K562 (cell line): ENCODE measurements around the gene HPDL. TPM values are rescaled to one million over a fixed set of nuclear protein-coding genes. Genes with fewer than 3 reads are reported as not detected.
A peak's percentile ranks its signal among the peaks of the same experiment; 100 is the strongest.

Experiments used
- ATAC-seq: fragments of 200-7000 bp; cut with Tn5 transposase; 3 replicates; pipeline ENCODE4 v1.9.1; 2020; ENCODE audit warnings: moderate library complexity
- BruUV-seq: library from RNA; stranded (reverse); fragments of 400-500 nt; replicated peaks from 2 replicates; lab custom pipeline; 2021; lab: Mats Ljungman, UMichigan
- CTCF ChIA-PET: fragments of 300-600 bp; formaldehyde crosslinking; extraction: SDS; loops from one replicate; lab custom pipeline; 2021; ENCODE audit warnings: low intra/inter-chr PET ratio; lab: Yijun Ruan, JAX
- POLR2A ChIA-PET: fragments of 300-600, 350-650 bp; sonication (Branson Sonifier 250); formaldehyde crosslinking; extraction: SDS; loops from one replicate; lab custom pipeline; 2021; ENCODE audit warnings: antibody characterized with exemption, inconsistent platforms; lab: Yijun Ruan, JAX
- DNase-seq, 4 experiments: peaks; one replicate each; pipeline versions ENCODE4 v3.0.0 to v3.0.0-alpha.2; 2011 to 2018; ENCODE audit warnings: low spot score in 3 of 4, mixed read lengths in 3 of 4; ENCODE audit errors: extremely low read depth in 1 of 4
- FAIRE-seq: peaks from 2 replicates; lab custom pipeline; 2011; peaks lifted over from hg19 to GRCh38; lab: Jason Lieb, UNC
- H2AFZ ChIP-seq: 2 replicates; pipeline ENCODE4 v1.6.0; 2011; ENCODE audit warnings: low read depth, low read length, control low read depth, inconsistent platforms
- H3K27ac ChIP-seq: fragments of 200-600 bp; 3 replicates; pipeline ENCODE4 v1.8.0; 2011; ENCODE audit warnings: low read depth, mild to moderate bottlenecking, control low read depth, inconsistent platforms, low read length, moderate library complexity, mixed read lengths; ENCODE audit errors: extremely low read depth
- H3K27me3 ChIP-seq, 2 experiments: fragments of 300-600 bp in 1 of 2; 2 replicates in 1 of 2; 3 replicates in 1 of 2; pipeline versions ENCODE4 v1.6.0 to v1.8.0; 2011; ENCODE audit warnings: inconsistent platforms in 2 of 2, low read length in 2 of 2, mild to moderate bottlenecking in 1 of 2, mixed read lengths in 1 of 2, moderate library complexity in 1 of 2; ENCODE audit not compliant: control insufficient read depth in 2 of 2, insufficient read depth in 2 of 2
- H3K36me3 ChIP-seq: fragments of 300-600 bp; 3 replicates; pipeline ENCODE4 v1.8.0; 2011; ENCODE audit warnings: mild to moderate bottlenecking, low read length, inconsistent platforms; ENCODE audit not compliant: control insufficient read depth, insufficient read depth
- H3K4me1 ChIP-seq, 2 experiments: fragments of 200-600 bp in 1 of 2; replicated peaks in 1 of 2; 2 replicates in 1 of 2; 3 replicates in 1 of 2; pipeline versions ENCODE4 v1.5.1 to v1.8.0; 2011; ENCODE audit warnings: inconsistent platforms in 2 of 2, low read length in 2 of 2, mild to moderate bottlenecking in 1 of 2, mixed read lengths in 1 of 2, moderate library complexity in 1 of 2; ENCODE audit not compliant: control insufficient read depth in 2 of 2, insufficient read depth in 2 of 2
- H3K4me2 ChIP-seq: 2 replicates; pipeline ENCODE4 v1.6.1; 2011; ENCODE audit warnings: low read length, control low read depth, inconsistent platforms, mixed read lengths; ENCODE audit not compliant: insufficient read depth
- H3K4me3 ChIP-seq: fragments of 200-600 bp; sonication (generic), shearing (Covaris generic); 2 replicates; pipeline ENCODE4 v1.5.1; 2016; ENCODE audit warnings: control low read depth, inconsistent platforms
- H3K79me2 ChIP-seq: fragments of 200-600 bp; 3 replicates; pipeline ENCODE4 v1.8.0; 2011; ENCODE audit warnings: low read length, inconsistent platforms; ENCODE audit not compliant: control insufficient read depth, insufficient read depth
- H3K9ac ChIP-seq, 2 experiments: 2 replicates each; pipeline versions ENCODE4 v1.6.0 to v1.6.1; 2011; ENCODE audit warnings: low read depth in 2 of 2, low read length in 2 of 2, control low read depth in 1 of 2, inconsistent platforms in 1 of 2, mild to moderate bottlenecking in 1 of 2, mixed read lengths in 1 of 2; ENCODE audit not compliant: insufficient read depth in 1 of 2
- H3K9me1 ChIP-seq: one replicate; pipeline ENCODE4 v1.6.0; 2011; ENCODE audit warnings: inconsistent platforms, mild to moderate bottlenecking, low read length, moderate library complexity; ENCODE audit not compliant: control insufficient read depth, insufficient read depth
- H3K9me3 ChIP-seq: replicated peaks from 2 replicates; pipeline ENCODE4 v1.5.1; 2011; ENCODE audit warnings: low read depth, low read length, inconsistent platforms; ENCODE audit not compliant: control insufficient read depth, insufficient read depth
- H4K20me1 ChIP-seq: replicated peaks from 2 replicates; pipeline ENCODE4 v1.6.1; 2011; ENCODE audit warnings: low read length, inconsistent platforms, mixed read lengths; ENCODE audit not compliant: control insufficient read depth, insufficient read depth
- MAFG ChIP-seq: fragments of 450-650 bp; conservative IDR thresholded peaks from 2 replicates; pipeline ENCODE4 v1.6.1; 2016; ENCODE audit warnings: missing genetic modification characterization, missing compliant biosample characterization
- NFIX ChIP-seq: fragments of 250-450 bp; sonication (Bioruptor Pico); IDR thresholded peaks from 2 replicates; pipeline ENCODE4 v1.4.0; 2020; ENCODE audit warnings: low read depth, mild to moderate bottlenecking, moderate library complexity
- RB1 ChIP-seq: fragments of 450-650 bp; IDR thresholded peaks from 2 replicates; pipeline ENCODE4 v1.6.1; 2017; ENCODE audit warnings: low read depth, mild to moderate bottlenecking
- RNF219 ChIP-seq: fragments of 250-450 bp; sonication (Bioruptor Pico); IDR thresholded peaks from 2 replicates; pipeline ENCODE4 v1.5.0; 2022; ENCODE audit warnings: mild to moderate bottlenecking
- SREBF2 ChIP-seq: sonication (generic); formaldehyde crosslinking; IDR thresholded peaks from 2 replicates; pipeline ENCODE4 v1.4.0; 2020; ENCODE audit warnings: mild to moderate bottlenecking, missing genetic modification reagents
- ZNF316 ChIP-seq: fragments of 450-650 bp; IDR thresholded peaks from 2 replicates; pipeline ENCODE4 v1.6.1; 2016
- ZNF79 ChIP-seq: fragments of 250-450 bp; sonication (Bioruptor Pico); IDR thresholded peaks from 2 replicates; pipeline ENCODE4 v1.4.0; 2020; ENCODE audit warnings: low read depth, mild to moderate bottlenecking, moderate library complexity
- WGBS: fragments of 100-300 bp; shearing (Covaris generic); methylation state at CpG from one replicate; pipeline ENCODE4 v1.1.6; 2016; ENCODE audit warnings: low coverage, mixed read lengths; ENCODE audit not compliant: insufficient coverage; ENCODE audit errors: missing lambda C conversion rate; 5-methylcytosine and 5-hydroxymethylcytosine counted together
- in situ Hi-C: fragments of 300-500 bp; cut with MboI; formaldehyde crosslinking; loops from 4 replicates; pipeline ENCODE4 v1.15.0; 2018; ENCODE audit warnings: inconsistent platforms, mixed read lengths
- intact Hi-C: fragments of 100-400 bp; cut with micrococcal nuclease; formaldehyde crosslinking; loops from 2 replicates; pipeline ENCODE4 v1.14.2; 2022
- polyA plus RNA-seq, 8 experiments: library from polyadenylated mRNA; depleted of rRNA in 4 of 8; stranded (reverse) in 5 of 8; unstranded in 3 of 8; fragments of >200 nt; fragmentation: Nextera tagmentation in 2 of 8; fragmentation: Illumina TruSeq in 1 of 8; extraction: Ambion mirVana in 2 of 8; extraction: Trizol in 1 of 8; gene quantifications; 2 replicates each; pipeline versions ENCODE4 v1.2.1 to v1.2.3, GENCODE V29; 2011 to 2014; ENCODE audit warnings: inconsistent platforms in 1 of 8, missing spikeins in 1 of 8
- total RNA-seq, 7 experiments: library from RNA; depleted of rRNA in 6 of 7; stranded (reverse); fragments of >200 nt in 6 of 7; fragmentation: Illumina TruSeq in 2 of 7; extraction: Trizol in 2 of 7; gene quantifications; 2 replicates each; pipeline versions ENCODE4 v1.2.1 to v1.2.3, GENCODE V29; 2011 to 2021; ENCODE audit warnings: low replicate concordance in 1 of 7

HPDL gene
- total and polyA plus RNA-seq, 9 of the 15 experiments (the other 6 are each of a cell fraction or from before 2014, with no cell fraction given) = not detected

GRCh38 chr1:45354838-45355237 lies 28.1 kb downstream of the HPDL start:
- CTCF ChIA-PET = no interaction called here
- Histone ChIP-seq H3K79me2 (no peaks in the 10 kb centered on the region), H3K27ac (no peak overlapping the region)

GRCh38 chr1:45355683-45356082 lies 29.0 kb downstream of the HPDL start:
- TF ChIP-seq RNF219 (CRISPR knock-in tag) (no peak), ZNF316 (0 out of 2 replicates have a peak, but pooled peaks have one; percentile 3)
- Histone ChIP-seq H3K4me1 (peaks cover 4 to 8% of the 10 kb centered on the region in 2 experiments; a peak in 3 of 5 replicates), H3K79me2 (no peaks in the 10 kb centered on the region), H3K9ac (no peak overlapping the region), H2AFZ (peak overlapping the region; percentile 3; the same call in 1 of the 2 replicates), H3K36me3 (no peaks in the 10 kb centered on the region), H3K9me3 (no peaks in the 10 kb centered on the region), H3K4me3 (no peak overlapping the region), H3K27me3 (no peaks in the 10 kb centered on the region), H3K9me1 (no peaks in the 10 kb centered on the region), H3K27ac (no peak overlapping the region), H4K20me1 (no peaks in the 10 kb centered on the region), H3K4me2 (no peak overlapping the region)
- intact Hi-C loops (no loop called here), in situ Hi-C loops (loop anchor here (5.0 kb wide), 1 partner anchor 217 kb away; no protein-coding TSS in a partner anchor)
- POLR2A ChIA-PET = interaction anchor here (0.9 to 15.6 kb wide), 5 partner anchors 10 to 166 kb away, joined by 3 to 226 read pairs (median 6); partner anchors contain the start of genes MUTYH, PRDX1 and TOE1
- CTCF ChIA-PET = interaction anchor here (0.6 kb wide), 1 partner anchor 94 kb away, joined by 3 read pairs; no protein-coding TSS in a partner anchor
- no peak for ATAC-seq
- DNase-seq = no peak
- 22% methylated on average over 2 of the region's 2 CpGs for WGBS
- FAIRE-seq = no peak
- no TSS peak for BruUV-seq

More at GRCh38 chr1:45354838-45355237, 28.1 kb downstream of the HPDL start:
- BruUV-seq = no TSS peak
- no peaks in the 10 kb centered on the region for H3K27me3 ChIP-seq
- H3K4me3 ChIP-seq = no peak overlapping the region
- H4K20me1 ChIP-seq = no peaks in the 10 kb centered on the region
- no peaks in the 10 kb centered on the region for H3K9me3 ChIP-seq
- H3K36me3 ChIP-seq = no peaks in the 10 kb centered on the region
- H3K4me2 ChIP-seq = no peak overlapping the region
- ATAC-seq = no peak
- peaks cover 4 to 5% of the 10 kb centered on the region in 2 experiments; a peak in 3 of 5 replicates for H3K4me1 ChIP-seq
- H3K9me1 ChIP-seq = no peaks in the 10 kb centered on the region
- no peak overlapping the region for H3K9ac ChIP-seq
- H2AFZ ChIP-seq = no peak overlapping the region
- FAIRE-seq = no peak
- no peak for DNase-seq
- no peak for TF ChIP-seq NFIX (CRISPR knock-in tag)
- TF ChIP-seq ZNF79 (CRISPR knock-in tag) = no peak
- peak; percentile 57; the same call in 1 of the 2 replicates for TF ChIP-seq ZNF316
- TF ChIP-seq RB1 = no peak
- TF ChIP-seq MAFG = 0 out of 2 replicates have a peak, but pooled peaks have one; percentile 5
- no peak for TF ChIP-seq SREBF2 (CRISPR knock-in tag)
- POLR2A ChIA-PET = interaction anchor here (0.7 to 15.6 kb wide), 4 partner anchors 10 to 54 kb away, joined by 3 to 226 read pairs (median 4); partner anchors contain the start of genes MUTYH and TOE1
- intact Hi-C loops (no loop called here), in situ Hi-C loops (loop anchor here (5.0 kb wide), 1 partner anchor 217 kb away; no protein-coding TSS in a partner anchor)
- WGBS = 62% methylated on average over 4 of the region's 4 CpGs
